Upper lobe of left lung (tissue), 4 donors: ENCODE measurements around the gene TAPBPL.
"Not testable (repeated sequence)": the region's sequence is repeated elsewhere in the genome, so short reads cannot be mapped to it uniquely, and the experiment has no call there.

Experiments
- EP300 ChIP-seq, 4 donors: sonication (generic); formaldehyde crosslinking; IDR thresholded peaks; one replicate each; pipeline ENCODE4 v1.5.1; 2017; ENCODE audit warnings: antibody characterized with exemption in 4 of 4, control low read depth in 2 of 4
- TF ChIP-seq, protein P1 (sequence below), 6 experiments: fragments of 450-650 bp in 4 of 6; fragments of 200-600 bp in 2 of 6; sonication (generic) in 2 of 6; IDR thresholded peaks; one replicate each; pipeline ENCODE4 v1.5.1; 2016 to 2019; ENCODE audit warnings: antibody characterized with exemption in 6 of 6

DNA sequence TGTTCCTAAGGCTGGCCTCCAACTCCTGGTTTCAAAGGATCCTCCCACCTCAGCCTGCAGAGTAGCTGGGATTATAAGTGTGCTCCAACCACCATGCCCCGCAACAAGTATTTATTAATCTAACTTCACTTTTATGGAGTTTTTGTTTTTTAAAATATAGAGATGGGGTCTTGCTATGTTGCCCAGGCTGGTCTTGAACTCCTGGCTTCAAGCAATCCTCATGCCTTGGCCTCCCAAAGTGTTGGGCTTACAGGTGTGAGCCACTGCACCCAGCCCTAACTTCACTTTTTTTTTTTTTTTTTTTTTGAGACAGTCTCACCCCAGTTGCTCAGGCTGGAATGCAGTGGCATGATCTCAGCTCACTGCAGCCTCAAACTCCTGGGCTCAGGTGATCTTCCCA, 38.8 kb downstream of the TAPBPL start:
- TF ChIP-seq, protein P1, sequence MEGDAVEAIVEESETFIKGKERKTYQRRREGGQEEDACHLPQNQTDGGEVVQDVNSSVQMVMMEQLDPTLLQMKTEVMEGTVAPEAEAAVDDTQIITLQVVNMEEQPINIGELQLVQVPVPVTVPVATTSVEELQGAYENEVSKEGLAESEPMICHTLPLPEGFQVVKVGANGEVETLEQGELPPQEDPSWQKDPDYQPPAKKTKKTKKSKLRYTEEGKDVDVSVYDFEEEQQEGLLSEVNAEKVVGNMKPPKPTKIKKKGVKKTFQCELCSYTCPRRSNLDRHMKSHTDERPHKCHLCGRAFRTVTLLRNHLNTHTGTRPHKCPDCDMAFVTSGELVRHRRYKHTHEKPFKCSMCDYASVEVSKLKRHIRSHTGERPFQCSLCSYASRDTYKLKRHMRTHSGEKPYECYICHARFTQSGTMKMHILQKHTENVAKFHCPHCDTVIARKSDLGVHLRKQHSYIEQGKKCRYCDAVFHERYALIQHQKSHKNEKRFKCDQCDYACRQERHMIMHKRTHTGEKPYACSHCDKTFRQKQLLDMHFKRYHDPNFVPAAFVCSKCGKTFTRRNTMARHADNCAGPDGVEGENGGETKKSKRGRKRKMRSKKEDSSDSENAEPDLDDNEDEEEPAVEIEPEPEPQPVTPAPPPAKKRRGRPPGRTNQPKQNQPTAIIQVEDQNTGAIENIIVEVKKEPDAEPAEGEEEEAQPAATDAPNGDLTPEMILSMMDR (IDR thresholded peaks at IDR 0.05) = not testable (repeated sequence)
- TF ChIP-seq EP300 (IDR thresholded peaks at IDR 0.05) = not testable (repeated sequence)
